Measurements from ENCODE around the gene DMRT3.
"Not testable (repeated sequence)": the region's sequence is repeated elsewhere in the genome, so short reads cannot be mapped to it uniquely, and the experiment has no call there.

Gene DMRT3

GRCh38 chr9:981491-981898 is 5.0 kb downstream of the DMRT3 start:
- Histone ChIP-seq H3K27ac (ENCODE audit: low read depth, low read length) (no peak overlapping the region), H3K4me1 (ENCODE audit: insufficient read depth, low read length) (no peaks in the 10 kb centered on the region), H3K9me3 (ENCODE audit: low read length) (no peaks in the 10 kb centered on the region), H3K9ac (ENCODE audit: low read length) (no peak overlapping the region), H3K4me3 (ENCODE audit: low read depth in 1 of 2, low read length in 2 of 2) (no peak overlapping the region), H3K36me3 (ENCODE audit: insufficient read depth, low read length) (no peaks in the 10 kb centered on the region), H3K27me3 (ENCODE audit: control insufficient read depth in 1 of 2, insufficient read depth in 2 of 2, low read length in 2 of 2) (peaks cover 57 to 75% of the 10 kb centered on the region in 2 donors)

DNA sequence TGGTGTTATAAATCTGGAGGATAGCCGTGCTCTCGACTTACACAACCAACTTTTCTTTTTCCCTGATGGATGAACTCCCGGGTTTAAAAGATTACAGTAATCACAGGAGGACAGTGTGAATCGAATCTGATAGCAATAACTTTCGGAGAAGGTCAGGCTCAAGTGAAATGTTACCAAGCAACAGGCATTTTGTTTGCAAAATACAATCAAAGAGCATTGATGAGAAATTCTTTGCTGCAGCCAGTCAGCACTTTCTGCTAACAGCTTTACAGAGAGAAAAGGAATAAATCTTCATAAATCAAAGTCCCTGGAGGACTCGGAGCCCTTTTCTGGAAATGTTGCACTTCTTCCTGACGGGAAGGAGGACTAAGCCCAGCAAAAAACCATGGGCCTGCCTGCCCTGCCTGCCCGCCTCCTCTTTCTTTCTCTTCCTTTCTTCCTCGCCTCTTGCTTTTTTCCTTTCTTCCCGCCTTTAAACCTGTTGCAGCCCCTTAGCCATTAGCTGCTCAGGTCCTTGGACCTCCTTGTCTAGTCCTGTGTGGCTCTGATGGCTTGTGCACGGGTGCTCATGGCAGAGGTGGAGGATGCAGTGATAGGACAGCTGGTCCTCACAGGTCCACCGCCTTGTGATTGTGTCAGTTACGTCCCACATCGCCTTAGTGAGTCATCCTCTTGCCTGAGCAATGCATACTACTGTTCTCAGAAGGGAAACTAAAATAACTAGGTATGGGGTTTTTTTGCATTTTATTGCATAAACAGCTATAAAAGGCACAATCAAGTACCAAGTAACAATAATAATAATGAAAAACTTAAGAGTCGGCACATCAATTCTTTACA is 6.2 kb downstream of the DMRT3 start:
- H3K27ac ChIP-seq (ENCODE audit: low read depth, low read length): no peak overlapping the region
- no peak overlapping the region for H3K4me3 ChIP-seq (ENCODE audit: low read depth in 1 of 2, low read length in 2 of 2)
- H3K4me1 ChIP-seq (ENCODE audit: insufficient read depth, low read length): no peaks in the 10 kb centered on the region
- no peaks in the 10 kb centered on the region for H3K9me3 ChIP-seq (ENCODE audit: low read length)
- peaks cover 47 to 74% of the 10 kb centered on the region in 2 donors for H3K27me3 ChIP-seq (ENCODE audit: control insufficient read depth in 1 of 2, insufficient read depth in 2 of 2, low read length in 2 of 2)
- no peak overlapping the region for H3K9ac ChIP-seq (ENCODE audit: low read length)
- H3K36me3 ChIP-seq (ENCODE audit: insufficient read depth, low read length): no peaks in the 10 kb centered on the region

- Histone ChIP-seq H3K27ac (ENCODE audit: low read depth, low read length) (no peak overlapping the region), H3K9me3 (ENCODE audit: low read length) (no peaks in the 10 kb centered on the region), H3K9ac (ENCODE audit: low read length) (no peak overlapping the region), H3K4me3 (ENCODE audit: low read depth in 1 of 2, low read length in 2 of 2) (no peak overlapping the region), H3K36me3 (ENCODE audit: insufficient read depth, low read length) (no peaks in the 10 kb centered on the region), H3K4me1 (ENCODE audit: insufficient read depth, low read length) (no peaks in the 10 kb centered on the region), H3K27me3 (ENCODE audit: control insufficient read depth in 1 of 2, insufficient read depth in 2 of 2, low read length in 2 of 2) (peaks cover 0 to 16% of the 10 kb centered on the region in 2 donors)
Observed at GRCh38 chr9:994005-994404, 17.6 kb downstream of the DMRT3 start.

DNA sequence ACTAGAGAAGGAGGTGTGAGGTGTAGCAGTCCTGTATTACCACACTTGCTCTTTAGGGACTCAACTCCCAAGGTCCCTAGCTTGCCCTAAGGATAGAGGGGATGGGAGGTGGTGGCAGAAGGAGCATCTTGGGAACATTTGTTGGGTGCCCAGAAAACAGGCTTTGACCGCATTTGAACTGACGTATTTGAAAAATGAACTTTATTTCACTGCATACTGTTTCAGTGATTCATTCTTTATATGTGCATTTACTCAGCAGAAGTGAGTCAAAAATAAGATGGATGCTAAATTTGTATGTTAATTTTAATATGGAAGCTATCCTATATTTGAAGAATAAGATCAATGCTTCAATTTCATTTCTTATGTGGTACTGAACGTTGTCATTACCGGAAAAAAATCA is 18.7 kb downstream of the DMRT3 start:
- Histone ChIP-seq H3K4me3 (ENCODE audit: low read depth in 1 of 2, low read length in 2 of 2) (no peak overlapping the region), H3K27me3 (ENCODE audit: control insufficient read depth in 1 of 2, insufficient read depth in 2 of 2, low read length in 2 of 2) (peaks cover 0 to 9% of the 10 kb centered on the region in 2 donors)

GRCh38 chr9:995781-996180 is 19.3 kb downstream of the DMRT3 start:
- Histone ChIP-seq H3K36me3 (ENCODE audit: insufficient read depth, low read length) (no peaks in the 10 kb centered on the region), H3K4me1 (ENCODE audit: insufficient read depth, low read length) (no peaks in the 10 kb centered on the region), H3K9me3 (ENCODE audit: low read length) (no peaks in the 10 kb centered on the region), H3K4me3 (ENCODE audit: low read depth in 1 of 2, low read length in 2 of 2) (no peak overlapping the region), H3K27me3 (ENCODE audit: control insufficient read depth in 1 of 2, insufficient read depth in 2 of 2, low read length in 2 of 2) (peaks cover 0 to 3% of the 10 kb centered on the region in 2 donors), H3K27ac (ENCODE audit: low read depth, low read length) (no peak overlapping the region), H3K9ac (ENCODE audit: low read length) (no peak overlapping the region)

More for the DNA sequence above, 18.7 kb downstream of the DMRT3 start:
- Histone ChIP-seq H3K27ac (ENCODE audit: low read depth, low read length) (no peak overlapping the region), H3K9me3 (ENCODE audit: low read length) (no peaks in the 10 kb centered on the region), H3K9ac (ENCODE audit: low read length) (no peak overlapping the region), H3K36me3 (ENCODE audit: insufficient read depth, low read length) (no peaks in the 10 kb centered on the region), H3K4me1 (ENCODE audit: insufficient read depth, low read length) (no peaks in the 10 kb centered on the region)

DNA sequence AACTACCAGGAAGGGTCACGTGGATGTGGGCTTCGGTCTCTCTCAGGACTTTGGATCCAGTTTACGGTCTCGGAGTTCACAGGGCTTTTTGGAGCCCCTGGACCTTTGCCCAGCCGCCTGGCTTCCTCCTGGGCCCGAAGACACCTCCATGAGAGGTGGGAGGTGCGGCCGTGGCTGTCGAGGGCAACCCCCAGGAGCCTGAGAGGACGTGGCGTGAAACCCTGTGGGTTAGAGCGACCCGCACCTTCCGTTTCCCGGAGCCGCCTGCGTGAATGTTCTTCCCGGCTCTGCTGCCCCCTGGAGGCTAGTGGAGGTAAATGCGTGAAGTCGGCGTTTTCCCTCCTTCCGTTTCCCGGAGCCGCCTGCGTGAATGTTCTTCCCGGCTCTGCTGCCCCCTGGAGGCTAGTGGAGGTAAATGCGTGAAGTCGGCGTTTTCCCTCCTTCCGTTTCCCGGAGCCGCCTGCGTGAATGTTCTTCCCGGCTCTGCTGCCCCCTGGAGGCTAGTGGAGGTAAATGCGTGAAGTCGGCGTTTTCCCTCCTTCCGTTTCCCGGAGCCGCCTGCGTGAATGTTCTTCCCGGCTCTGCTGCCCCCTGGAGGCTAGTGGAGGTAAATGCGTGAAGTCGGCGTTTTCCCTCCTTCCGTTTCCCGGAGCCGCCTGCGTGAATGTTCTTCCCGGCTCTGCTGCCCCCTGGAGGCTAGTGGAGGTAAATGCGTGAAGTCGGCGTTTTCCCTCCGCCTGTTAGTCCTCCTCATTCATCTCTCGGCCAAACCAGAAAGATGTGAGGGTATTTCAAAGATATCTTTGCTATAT is 22.1 kb downstream of the DMRT3 start:
- not testable (repeated sequence) for H3K27ac ChIP-seq (ENCODE audit: low read depth, low read length); H3K9me3 ChIP-seq (ENCODE audit: low read length); H3K27me3 ChIP-seq (ENCODE audit: control insufficient read depth in 1 of 2, insufficient read depth in 2 of 2, low read length in 2 of 2); H3K4me3 ChIP-seq (ENCODE audit: low read depth in 1 of 2, low read length in 2 of 2); H3K9ac ChIP-seq (ENCODE audit: low read length); H3K36me3 ChIP-seq (ENCODE audit: insufficient read depth, low read length); H3K4me1 ChIP-seq (ENCODE audit: insufficient read depth, low read length)

DNA sequence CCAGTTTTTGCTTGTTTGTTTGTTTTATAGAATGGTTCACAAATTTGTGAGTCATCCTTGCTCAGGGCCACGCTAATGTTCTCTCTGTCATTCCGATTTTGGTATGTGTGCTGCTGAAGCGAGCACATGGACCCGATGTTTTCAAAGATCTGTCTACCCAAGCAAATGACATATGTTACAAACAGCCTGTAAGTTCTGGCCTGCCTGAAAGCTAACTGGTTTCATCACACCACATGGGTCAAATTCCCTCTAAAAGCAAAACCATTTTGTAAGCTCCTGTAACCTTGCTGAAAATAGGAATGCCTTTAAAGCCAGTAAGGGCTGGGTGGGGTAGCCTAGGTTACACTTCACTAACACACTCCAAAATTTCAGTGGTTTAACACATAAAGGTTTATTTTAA is 25.4 kb downstream of the DMRT3 start:
- H3K4me1 ChIP-seq (ENCODE audit: insufficient read depth, low read length): no peaks in the 10 kb centered on the region
- no peak overlapping the region for H3K4me3 ChIP-seq (ENCODE audit: low read depth in 1 of 2, low read length in 2 of 2)
- no peak overlapping the region for H3K27ac ChIP-seq (ENCODE audit: low read depth, low read length)
- no peak overlapping the region for H3K9ac ChIP-seq (ENCODE audit: low read length)
- no peaks in the 10 kb centered on the region for H3K36me3 ChIP-seq (ENCODE audit: insufficient read depth, low read length)
- no peaks in the 10 kb centered on the region for H3K9me3 ChIP-seq (ENCODE audit: low read length)
- H3K27me3 ChIP-seq (ENCODE audit: control insufficient read depth in 1 of 2, insufficient read depth in 2 of 2, low read length in 2 of 2): no peaks in the 10 kb centered on the region

DNA sequence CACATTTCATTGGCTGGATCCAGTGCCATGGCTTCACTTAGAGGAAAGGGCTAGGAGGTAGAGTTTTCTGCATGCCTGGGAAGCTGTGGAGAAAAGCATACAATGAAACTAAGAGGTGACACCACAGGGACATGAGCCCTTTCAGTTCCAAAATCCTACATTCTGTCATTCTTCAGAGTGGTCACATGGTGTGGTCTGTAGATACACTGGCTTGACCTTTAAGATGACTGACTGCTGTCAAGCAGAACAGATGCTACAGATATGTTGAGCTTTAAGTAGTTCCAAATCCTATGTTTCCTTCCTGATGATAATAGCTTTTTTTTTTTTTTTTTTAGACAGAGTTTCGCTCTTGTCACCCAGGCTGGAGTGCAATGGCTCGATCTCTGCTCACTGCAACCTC is 26.2 kb downstream of the DMRT3 start:
- Histone ChIP-seq H3K4me1 (ENCODE audit: insufficient read depth, low read length) (no peaks in the 10 kb centered on the region), H3K27me3 (ENCODE audit: control insufficient read depth in 1 of 2, insufficient read depth in 2 of 2, low read length in 2 of 2) (no peaks in the 10 kb centered on the region), H3K9ac (ENCODE audit: low read length) (no peak overlapping the region), H3K36me3 (ENCODE audit: insufficient read depth, low read length) (no peaks in the 10 kb centered on the region), H3K4me3 (ENCODE audit: low read depth in 1 of 2, low read length in 2 of 2) (no peak overlapping the region), H3K27ac (ENCODE audit: low read depth, low read length) (no peak overlapping the region), H3K9me3 (ENCODE audit: low read length) (no peaks in the 10 kb centered on the region)

GRCh38 chr9:1005043-1005667 is 28.7 kb downstream of the DMRT3 start:
- no peak overlapping the region for H3K4me3 ChIP-seq (ENCODE audit: low read depth in 1 of 2, low read length in 2 of 2)
- no peaks in the 10 kb centered on the region for H3K27me3 ChIP-seq (ENCODE audit: control insufficient read depth in 1 of 2, insufficient read depth in 2 of 2, low read length in 2 of 2)
- H3K36me3 ChIP-seq (ENCODE audit: insufficient read depth, low read length): no peaks in the 10 kb centered on the region
- no peak overlapping the region for H3K27ac ChIP-seq (ENCODE audit: low read depth, low read length)
- no peaks in the 10 kb centered on the region for H3K9me3 ChIP-seq (ENCODE audit: low read length)
- no peaks in the 10 kb centered on the region for H3K4me1 ChIP-seq (ENCODE audit: insufficient read depth, low read length)
- no peak overlapping the region for H3K9ac ChIP-seq (ENCODE audit: low read length)

DNA sequence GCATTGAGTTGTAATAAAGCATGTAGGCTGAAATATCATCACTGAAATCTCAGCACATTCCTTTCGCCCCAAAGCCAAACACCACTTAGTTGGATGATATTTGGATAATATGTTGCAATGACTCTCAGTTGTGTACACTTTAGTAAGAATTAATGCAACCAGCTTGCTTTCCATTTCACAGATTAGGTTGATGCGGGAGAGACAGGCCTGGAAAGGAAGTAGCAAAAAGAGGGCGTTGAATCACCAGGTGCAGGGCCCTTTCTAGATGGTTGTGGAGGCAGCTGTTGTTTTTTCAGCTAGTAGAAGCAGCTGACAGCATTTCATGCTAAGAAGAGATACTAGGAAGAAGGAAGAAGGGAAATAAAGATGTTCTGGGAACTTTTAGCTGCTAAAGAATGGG is 30.9 kb downstream of the DMRT3 start:
- Histone ChIP-seq H3K9ac (ENCODE audit: low read length) (no peak overlapping the region), H3K27ac (ENCODE audit: low read depth, low read length) (no peak overlapping the region)

GRCh38 chr9:1008216-1008615 is 31.8 kb downstream of the DMRT3 start:
- H3K36me3 ChIP-seq (ENCODE audit: insufficient read depth, low read length): no peaks in the 10 kb centered on the region
- H3K9me3 ChIP-seq (ENCODE audit: low read length): no peaks in the 10 kb centered on the region
- no peak overlapping the region for H3K4me3 ChIP-seq (ENCODE audit: low read depth in 1 of 2, low read length in 2 of 2)
- no peaks in the 10 kb centered on the region for H3K4me1 ChIP-seq (ENCODE audit: insufficient read depth, low read length)
- H3K27me3 ChIP-seq (ENCODE audit: control insufficient read depth in 1 of 2, insufficient read depth in 2 of 2, low read length in 2 of 2): no peaks in the 10 kb centered on the region
- H3K27ac ChIP-seq (ENCODE audit: low read depth, low read length): no peak overlapping the region
- H3K9ac ChIP-seq (ENCODE audit: low read length): no peak overlapping the region

More for the DNA sequence above, 30.9 kb downstream of the DMRT3 start:
- Histone ChIP-seq H3K27me3 (ENCODE audit: control insufficient read depth in 1 of 2, insufficient read depth in 2 of 2, low read length in 2 of 2) (no peaks in the 10 kb centered on the region), H3K4me1 (ENCODE audit: insufficient read depth, low read length) (no peaks in the 10 kb centered on the region), H3K4me3 (ENCODE audit: low read depth in 1 of 2, low read length in 2 of 2) (no peak overlapping the region), H3K9me3 (ENCODE audit: low read length) (no peaks in the 10 kb centered on the region), H3K36me3 (ENCODE audit: insufficient read depth, low read length) (no peaks in the 10 kb centered on the region)

Measured in muscle layer of colon (tissue), 2 donors.